HL-60/S4 (cell line): ENCODE measurements around the gene CCDC88B.
"Not testable (repeated sequence)": the region's sequence is repeated elsewhere in the genome, so short reads cannot be mapped to it uniquely, and the experiment has no call there.

Experiments used
- in situ Hi-C: fragments of 300-500 bp; cut with MboI; formaldehyde crosslinking; loops from 2 replicates; pipeline ENCODE4 v1.14.3; 2022; ENCODE audit warnings: low sequenced_read_pairs

CCDC88B gene

GRCh38 chr11:64321533-64321932 lies 18.5 kb upstream of the CCDC88B start:
- in situ Hi-C loops: no loop called here

GRCh38 chr11:64322925-64323260 lies 17.1 kb upstream of the CCDC88B start:
- in situ Hi-C loops: no loop called here

GRCh38 chr11:64323373-64323772 lies 16.6 kb upstream of the CCDC88B start:
- in situ Hi-C loops: no loop called here

GRCh38 chr11:64323984-64324383 lies 16.0 kb upstream of the CCDC88B start:
- in situ Hi-C loops: not testable (repeated sequence)

- in situ Hi-C loops: no loop called here
Measured at GRCh38 chr11:64324692-64325469, 15.1 kb upstream of the CCDC88B start.

GRCh38 chr11:64327375-64327774 lies 12.6 kb upstream of the CCDC88B start:
- in situ Hi-C loops: no loop called here

- in situ Hi-C loops: no loop called here
Measured at GRCh38 chr11:64327993-64328392, 12.0 kb upstream of the CCDC88B start.

GRCh38 chr11:64330888-64331287 lies 9.1 kb upstream of the CCDC88B start:
- in situ Hi-C loops: no loop called here

- in situ Hi-C loops: no loop called here
Measured at GRCh38 chr11:64331569-64332371, 8.2 kb upstream of the CCDC88B start.

- in situ Hi-C loops: no loop called here
Measured at GRCh38 chr11:64333556-64333955, 6.4 kb upstream of the CCDC88B start.

GRCh38 chr11:64334764-64335735 lies 5.0 kb upstream of the CCDC88B start:
- in situ Hi-C loops: no loop called here

- in situ Hi-C loops: no loop called here
Measured at GRCh38 chr11:64337538-64338249, 2.3 kb upstream of the CCDC88B start.

- in situ Hi-C loops: no loop called here
Measured at GRCh38 chr11:64338716-64339115, 1.3 kb upstream of the CCDC88B start.

- in situ Hi-C loops: no loop called here
Measured at GRCh38 chr11:64339286-64339685, 718 bp upstream of the CCDC88B start.

- in situ Hi-C loops: no loop called here
Measured at GRCh38 chr11:64340671-64341335, 799 bp downstream of the CCDC88B start.

- in situ Hi-C loops: no loop called here
Measured at GRCh38 chr11:64341429-64341828, 1.4 kb downstream of the CCDC88B start.

GRCh38 chr11:64341851-64342791 lies 2.1 kb downstream of the CCDC88B start:
- in situ Hi-C loops: no loop called here

GRCh38 chr11:64342869-64343745 lies 3.1 kb downstream of the CCDC88B start:
- in situ Hi-C loops: no loop called here
